HCT116 (cell line): ENCODE results near the gene KASH5. TPM values are rescaled to one million over a fixed set of nuclear protein-coding genes. Genes with fewer than 3 reads are reported as not detected.

Source experiments
- ATAC-seq: fragments of 200-7000 bp; cut with Tn5 transposase; 2 replicates; pipeline ENCODE4 v1.9.1; 2020; ENCODE audit warnings: mild to moderate bottlenecking, moderate library complexity
- BruUV-seq: library from RNA; stranded (reverse); fragments of 400-500 nt; replicated peaks from 2 replicates; lab custom pipeline; 2021; lab: Mats Ljungman, UMichigan
- CTCF ChIA-PET: fragments of 300-600 bp; sonication (Branson Sonifier 250); formaldehyde crosslinking; loops from one replicate; lab custom pipeline; 2021; ENCODE audit warnings: antibody characterized with exemption; lab: Charles Lee
- POLR2A ChIA-PET: fragments of 300-600, 350-600 bp; sonication (Branson Sonifier 250); formaldehyde crosslinking; loops from one replicate; lab custom pipeline; 2021; ENCODE audit warnings: antibody characterized with exemption; lab: Charles Lee
- RAD21 ChIA-PET, 2 experiments: fragments of 300-600 bp; sonication (Branson Sonifier 250); formaldehyde crosslinking; loops; one replicate each; lab custom pipeline; 2023; ENCODE audit warnings: low total read pairs in 2 of 2; ENCODE audit not compliant: uncharacterized antibody in 2 of 2, unreplicated experiment in 2 of 2, low non-redundant PET in 1 of 2; lab: Charles Lee
- DNase-seq: peaks from one replicate; pipeline ENCODE4 v3.0.0-alpha.2; 2010; ENCODE audit warnings: low read depth, low spot score
- H2AFZ ChIP-seq: fragments of 200-600 bp; shearing (Covaris generic), sonication (generic); 2 replicates; pipeline ENCODE4 v1.6.1; 2017; ENCODE audit warnings: low read depth, mixed run types, mixed read lengths, antibody characterized with exemption, low read length; ENCODE audit not compliant: poor library complexity, severe bottlenecking
- H3K27ac ChIP-seq: 2 replicates; pipeline ENCODE4 v1.5.1; 2012; ENCODE audit warnings: low read depth, low read length
- H3K27me3 ChIP-seq: fragments of 200-600 bp; sonication (generic); 2 replicates; pipeline ENCODE4 v1.6.1; 2016; ENCODE audit warnings: mixed run types, low read length, mixed read lengths; ENCODE audit not compliant: insufficient read depth
- H3K36me3 ChIP-seq, 2 experiments: fragments of 200-500 bp in 1 of 2; fragments of 200-600 bp in 1 of 2; sonication (Bioruptor generic) in 1 of 2; sonication (generic) in 1 of 2; 2 replicates each; pipeline versions ENCODE4 v1.5.1 to v1.6.1; 2014 to 2016; ENCODE audit warnings: low read length in 2 of 2, inconsistent platforms in 1 of 2, mixed read lengths in 1 of 2, mixed run types in 1 of 2; ENCODE audit not compliant: insufficient read depth in 2 of 2, control insufficient read depth in 1 of 2
- H3K4me1 ChIP-seq, 2 experiments: fragments of 200-600 bp in 1 of 2; sonication (generic) in 1 of 2; 2 replicates each; pipeline versions ENCODE4 v1.5.1 to v1.6.1; 2012 to 2017; ENCODE audit warnings: low read length in 2 of 2, inconsistent platforms in 1 of 2, mild to moderate bottlenecking in 1 of 2, mixed read lengths in 1 of 2, mixed run types in 1 of 2, moderate library complexity in 1 of 2; ENCODE audit not compliant: insufficient read depth in 2 of 2, control insufficient read depth in 1 of 2
- H3K4me2 ChIP-seq: fragments of 200-600 bp; sonication (generic); 2 replicates; pipeline ENCODE4 v1.6.1; 2017; ENCODE audit warnings: mixed run types, low read length, mixed read lengths
- H3K4me3 ChIP-seq, 2 experiments: fragments of 200-600 bp in 1 of 2; sonication (generic) in 1 of 2; replicated peaks in 1 of 2; 2 replicates each; pipeline ENCODE4 v1.5.1; 2011 to 2016; ENCODE audit warnings: low read length in 2 of 2, control low read depth in 1 of 2, low read depth in 1 of 2, mild to moderate bottlenecking in 1 of 2, mixed read lengths in 1 of 2, mixed run types in 1 of 2
- H3K79me2 ChIP-seq: fragments of 200-600 bp; sonication (generic); 2 replicates; pipeline ENCODE4 v1.6.1; 2017; ENCODE audit warnings: mild to moderate bottlenecking, mixed run types, low read length, moderate library complexity, mixed read lengths; ENCODE audit not compliant: insufficient read depth
- H3K9ac ChIP-seq: fragments of 200-600 bp; sonication (generic); 2 replicates; pipeline ENCODE4 v1.6.1; 2016; ENCODE audit warnings: low read length, mixed read lengths
- H3K9me2 ChIP-seq: fragments of 200-600 bp; sonication (generic), shearing (Covaris generic); 2 replicates; pipeline ENCODE4 v1.6.1; 2017; ENCODE audit warnings: mixed run types, mild to moderate bottlenecking, moderate library complexity; ENCODE audit not compliant: insufficient read depth
- H3K9me3 ChIP-seq, 2 experiments: fragments of 200-500 bp in 1 of 2; fragments of 200-600 bp in 1 of 2; sonication (Bioruptor generic) in 1 of 2; sonication (generic) in 1 of 2; 2 replicates each; pipeline ENCODE4 v1.6.1; 2014 to 2017; ENCODE audit warnings: low read length in 2 of 2, mixed read lengths in 2 of 2, inconsistent platforms in 1 of 2, low read depth in 1 of 2, mild to moderate bottlenecking in 1 of 2, mixed run types in 1 of 2, moderate library complexity in 1 of 2; ENCODE audit not compliant: control insufficient read depth in 1 of 2, insufficient read depth in 1 of 2
- H4K20me1 ChIP-seq: fragments of 200-600 bp; sonication (generic), shearing (Covaris generic); 2 replicates; pipeline ENCODE4 v1.6.1; 2017; ENCODE audit warnings: mixed run types, mild to moderate bottlenecking, moderate library complexity; ENCODE audit not compliant: insufficient read depth
- EGR1 ChIP-seq: IDR thresholded peaks from 2 replicates; pipeline ENCODE4 v1.6.1; 2012; ENCODE audit warnings: low read depth
- ELF1 ChIP-seq: IDR thresholded peaks from 2 replicates; pipeline ENCODE4 v1.6.1; 2012; ENCODE audit warnings: low read depth, borderline replicate concordance
- FOSL1 ChIP-seq: IDR thresholded peaks from 2 replicates; pipeline ENCODE4 v1.6.1; 2012; ENCODE audit warnings: low read depth
- JUND ChIP-seq: IDR thresholded peaks from 2 replicates; pipeline ENCODE4 v1.6.1; 2012
- POLR2A ChIP-seq: IDR thresholded peaks from 2 replicates; pipeline ENCODE4 v1.7.0; 2011; ENCODE audit warnings: borderline replicate concordance; ENCODE audit not compliant: insufficient read depth, insufficient read length; ENCODE audit errors: extremely low read depth
- POLR2AphosphoS5 ChIP-seq: IDR thresholded peaks from 2 replicates; pipeline ENCODE4 v1.6.1; 2011; ENCODE audit warnings: mild to moderate bottlenecking, low read depth, low read length, moderate library complexity
- RAD21 ChIP-seq: IDR thresholded peaks from 2 replicates; pipeline ENCODE4 v1.6.1; 2012; ENCODE audit warnings: low read depth, mild to moderate bottlenecking
- SIN3A ChIP-seq: IDR thresholded peaks from 2 replicates; pipeline ENCODE4 v1.6.1; 2012; ENCODE audit warnings: low read depth
- SP1 ChIP-seq: IDR thresholded peaks from 2 replicates; pipeline ENCODE4 v1.6.1; 2012; ENCODE audit warnings: low read depth
- TCF7L2 ChIP-seq: IDR thresholded peaks from 2 replicates; pipeline ENCODE4 v1.7.0; 2011; ENCODE audit warnings: borderline replicate concordance, inconsistent platforms; ENCODE audit not compliant: insufficient read depth, insufficient read length; ENCODE audit errors: extremely low read depth
- YY1 ChIP-seq: IDR thresholded peaks from 2 replicates; pipeline ENCODE4 v1.6.1; 2011; ENCODE audit warnings: low read length, low read depth, moderate library complexity, mild to moderate bottlenecking; ENCODE audit not compliant: insufficient replicate concordance; ENCODE audit errors: extremely low read depth
- ZFX ChIP-seq: fragments of 450-650 bp; IDR thresholded peaks from 2 replicates; pipeline ENCODE4 v1.6.1; 2017
- ZNF274 ChIP-seq: fragments of 200-500 bp; sonication (Bioruptor generic); IDR thresholded peaks from 2 replicates; pipeline ENCODE4 v1.6.1; 2014; ENCODE audit warnings: mild to moderate bottlenecking, low read depth, low read length, inconsistent platforms
- intact Hi-C: fragments of 100-400 bp; cut with micrococcal nuclease; formaldehyde crosslinking; loops from 2 replicates; pipeline ENCODE4 v1.10.0; 2022
- total RNA-seq: library from RNA; stranded (reverse); gene quantifications from one replicate; pipeline ENCODE4 v1.2.1, GENCODE V29; 2021; ENCODE audit not compliant: unreplicated experiment
- TF ChIP-seq, protein P1 (sequence below), 3 experiments: fragments of 200-600 bp in 1 of 3; sonication (generic) in 1 of 3; IDR thresholded peaks in 2 of 3; conservative IDR thresholded peaks in 1 of 3; 2 replicates each; pipeline ENCODE4 v1.5.1; 2012 to 2017; ENCODE audit warnings: low read depth in 2 of 3, low read length in 2 of 3, antibody characterized with exemption in 1 of 3, borderline replicate concordance in 1 of 3, control low read depth in 1 of 3, mild to moderate bottlenecking in 1 of 3, mixed read lengths in 1 of 3, mixed run types in 1 of 3, moderate library complexity in 1 of 3; ENCODE audit not compliant: insufficient read depth in 1 of 3
- TF ChIP-seq, protein P2 (sequence below): IDR thresholded peaks from 2 replicates; pipeline ENCODE4 v1.6.1; 2012
- TF ChIP-seq, protein P3 (sequence below): IDR thresholded peaks from 2 replicates; pipeline ENCODE4 v1.6.1; 2012
- TF ChIP-seq, protein P4 (sequence below): IDR thresholded peaks from 2 replicates; pipeline ENCODE4 v1.6.1; 2011; ENCODE audit warnings: mild to moderate bottlenecking, low read length, moderate library complexity; ENCODE audit not compliant: insufficient replicate concordance; ENCODE audit errors: extremely low read depth
- TF ChIP-seq, protein P5 (sequence below): IDR thresholded peaks from 2 replicates; pipeline ENCODE4 v1.6.1; 2012; ENCODE audit warnings: low read depth

The KASH5 gene
- total RNA-seq, 1 experiment from 2014 or later = not detected

DNA sequence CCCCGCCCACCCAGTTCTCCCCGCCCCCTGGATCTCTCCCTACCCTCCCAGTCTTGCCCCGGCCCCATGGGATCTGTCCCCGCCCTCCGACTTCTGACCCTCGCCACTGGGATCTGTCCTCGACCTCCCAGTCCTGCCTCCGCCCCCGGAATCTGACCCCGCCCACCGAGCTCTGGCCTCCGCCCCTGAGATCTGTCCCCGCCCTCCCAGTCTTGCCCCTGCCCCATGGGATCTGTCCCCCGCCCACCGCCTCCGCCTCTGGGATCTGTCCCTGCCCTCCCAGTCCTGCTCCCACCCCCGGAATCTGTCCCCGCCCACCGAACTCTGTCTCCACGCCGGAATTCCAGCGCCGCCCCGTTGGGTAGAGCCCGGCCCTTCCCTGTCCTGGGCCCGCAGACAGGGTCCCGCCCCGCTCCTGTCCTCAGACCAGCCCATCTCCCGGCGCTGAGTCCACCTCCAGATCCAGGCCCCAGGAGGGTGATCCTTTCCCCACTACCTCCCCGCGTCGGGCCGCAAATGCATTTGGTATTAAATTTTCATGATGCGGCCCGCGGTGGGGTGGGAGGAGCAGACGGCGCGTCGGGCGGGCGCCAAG, 54.8 kb downstream of the KASH5 start:
- DNase-seq (peak; percentile 82), ATAC-seq (peak; percentile 81)
- no peaks in the 10 kb centered on the region for H4K20me1 ChIP-seq
- H3K27ac ChIP-seq = peak overlapping the region; percentile 92
- H3K79me2 ChIP-seq = no peaks in the 10 kb centered on the region
- ChIA-PET RAD21 (interaction anchor here (0.8 to 1.1 kb wide), 3 partner anchors 16 to 51 kb away, joined by 3 to 5 read pairs (median 5); no protein-coding TSS in a partner anchor), CTCF (interaction anchor here (0.6 to 1.5 kb wide), 12 partner anchors 9 to 478 kb away, joined by 3 to 15 read pairs (median 3); partner anchors contain the start of genes DKKL1, PIH1D1 and TEAD2), POLR2A (interaction anchor here (0.5 to 1.2 kb wide), 7 partner anchors 9 to 212 kb away, joined by 3 to 8 read pairs (median 4); partner anchors contain the start of genes ALDH16A1 and PIH1D1)
- peak overlapping the region; percentile 63 to 80 for H3K4me3 ChIP-seq
- peaks cover 9 to 37% of the 10 kb centered on the region in 2 experiments; a peak in 3 of 4 replicates for H3K4me1 ChIP-seq
- intact Hi-C loops = loop anchor here (1.0 to 2.0 kb wide), 3 partner anchors 51 to 218 kb away; partner anchors contain the start of gene DKKL1
- no TSS peak for BruUV-seq
- peaks cover 4 to 9% of the 10 kb centered on the region in 2 experiments; a peak in 2 of 4 replicates for H3K36me3 ChIP-seq
- H3K9ac ChIP-seq = peak overlapping the region; percentile 86
- peak overlapping the region; percentile 98 for H3K4me2 ChIP-seq
- no peaks in the 10 kb centered on the region for H3K9me3 ChIP-seq
- H3K9me2 ChIP-seq = no peaks in the 10 kb centered on the region
- H3K27me3 ChIP-seq = peaks cover 16% of the 10 kb centered on the region
- H2AFZ ChIP-seq = peak overlapping the region; percentile 85
- TF ChIP-seq YY1 (no peak), POLR2A (peak; percentile 28), ZFX (no peak), SIN3A (no peak), RAD21 (no peak), EGR1 (0 out of 2 replicates have a peak, but pooled peaks have one; percentile 32), POLR2AphosphoS5 (peak; percentile 45), SP1 (0 out of 2 replicates have a peak, but pooled peaks have one; percentile 18), ELF1 (no peak), FOSL1 (no peak), JUND (no peak), TCF7L2 (no peak), ZNF274 (no peak)
- TF ChIP-seq, protein P1, sequence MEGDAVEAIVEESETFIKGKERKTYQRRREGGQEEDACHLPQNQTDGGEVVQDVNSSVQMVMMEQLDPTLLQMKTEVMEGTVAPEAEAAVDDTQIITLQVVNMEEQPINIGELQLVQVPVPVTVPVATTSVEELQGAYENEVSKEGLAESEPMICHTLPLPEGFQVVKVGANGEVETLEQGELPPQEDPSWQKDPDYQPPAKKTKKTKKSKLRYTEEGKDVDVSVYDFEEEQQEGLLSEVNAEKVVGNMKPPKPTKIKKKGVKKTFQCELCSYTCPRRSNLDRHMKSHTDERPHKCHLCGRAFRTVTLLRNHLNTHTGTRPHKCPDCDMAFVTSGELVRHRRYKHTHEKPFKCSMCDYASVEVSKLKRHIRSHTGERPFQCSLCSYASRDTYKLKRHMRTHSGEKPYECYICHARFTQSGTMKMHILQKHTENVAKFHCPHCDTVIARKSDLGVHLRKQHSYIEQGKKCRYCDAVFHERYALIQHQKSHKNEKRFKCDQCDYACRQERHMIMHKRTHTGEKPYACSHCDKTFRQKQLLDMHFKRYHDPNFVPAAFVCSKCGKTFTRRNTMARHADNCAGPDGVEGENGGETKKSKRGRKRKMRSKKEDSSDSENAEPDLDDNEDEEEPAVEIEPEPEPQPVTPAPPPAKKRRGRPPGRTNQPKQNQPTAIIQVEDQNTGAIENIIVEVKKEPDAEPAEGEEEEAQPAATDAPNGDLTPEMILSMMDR (IDR thresholded peaks at IDR 0.05 in 2 of 3, conservative IDR thresholded peaks at IDR 0.05 in 1 of 3; ENCODE audit: borderline replicate concordance in 1 of 3, insufficient read depth in 1 of 3, low read depth in 2 of 3, low read length in 2 of 3) = no peak
- TF ChIP-seq, protein P2, sequence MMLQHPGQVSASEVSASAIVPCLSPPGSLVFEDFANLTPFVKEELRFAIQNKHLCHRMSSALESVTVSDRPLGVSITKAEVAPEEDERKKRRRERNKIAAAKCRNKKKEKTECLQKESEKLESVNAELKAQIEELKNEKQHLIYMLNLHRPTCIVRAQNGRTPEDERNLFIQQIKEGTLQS = no peak
- TF ChIP-seq, protein P3, sequence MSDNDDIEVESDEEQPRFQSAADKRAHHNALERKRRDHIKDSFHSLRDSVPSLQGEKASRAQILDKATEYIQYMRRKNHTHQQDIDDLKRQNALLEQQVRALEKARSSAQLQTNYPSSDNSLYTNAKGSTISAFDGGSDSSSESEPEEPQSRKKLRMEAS = no peak
- TF ChIP-seq, protein P4, sequence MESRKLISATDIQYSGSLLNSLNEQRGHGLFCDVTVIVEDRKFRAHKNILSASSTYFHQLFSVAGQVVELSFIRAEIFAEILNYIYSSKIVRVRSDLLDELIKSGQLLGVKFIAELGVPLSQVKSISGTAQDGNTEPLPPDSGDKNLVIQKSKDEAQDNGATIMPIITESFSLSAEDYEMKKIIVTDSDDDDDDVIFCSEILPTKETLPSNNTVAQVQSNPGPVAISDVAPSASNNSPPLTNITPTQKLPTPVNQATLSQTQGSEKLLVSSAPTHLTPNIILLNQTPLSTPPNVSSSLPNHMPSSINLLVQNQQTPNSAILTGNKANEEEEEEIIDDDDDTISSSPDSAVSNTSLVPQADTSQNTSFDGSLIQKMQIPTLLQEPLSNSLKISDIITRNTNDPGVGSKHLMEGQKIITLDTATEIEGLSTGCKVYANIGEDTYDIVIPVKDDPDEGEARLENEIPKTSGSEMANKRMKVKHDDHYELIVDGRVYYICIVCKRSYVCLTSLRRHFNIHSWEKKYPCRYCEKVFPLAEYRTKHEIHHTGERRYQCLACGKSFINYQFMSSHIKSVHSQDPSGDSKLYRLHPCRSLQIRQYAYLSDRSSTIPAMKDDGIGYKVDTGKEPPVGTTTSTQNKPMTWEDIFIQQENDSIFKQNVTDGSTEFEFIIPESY = no peak
- TF ChIP-seq, protein P5, sequence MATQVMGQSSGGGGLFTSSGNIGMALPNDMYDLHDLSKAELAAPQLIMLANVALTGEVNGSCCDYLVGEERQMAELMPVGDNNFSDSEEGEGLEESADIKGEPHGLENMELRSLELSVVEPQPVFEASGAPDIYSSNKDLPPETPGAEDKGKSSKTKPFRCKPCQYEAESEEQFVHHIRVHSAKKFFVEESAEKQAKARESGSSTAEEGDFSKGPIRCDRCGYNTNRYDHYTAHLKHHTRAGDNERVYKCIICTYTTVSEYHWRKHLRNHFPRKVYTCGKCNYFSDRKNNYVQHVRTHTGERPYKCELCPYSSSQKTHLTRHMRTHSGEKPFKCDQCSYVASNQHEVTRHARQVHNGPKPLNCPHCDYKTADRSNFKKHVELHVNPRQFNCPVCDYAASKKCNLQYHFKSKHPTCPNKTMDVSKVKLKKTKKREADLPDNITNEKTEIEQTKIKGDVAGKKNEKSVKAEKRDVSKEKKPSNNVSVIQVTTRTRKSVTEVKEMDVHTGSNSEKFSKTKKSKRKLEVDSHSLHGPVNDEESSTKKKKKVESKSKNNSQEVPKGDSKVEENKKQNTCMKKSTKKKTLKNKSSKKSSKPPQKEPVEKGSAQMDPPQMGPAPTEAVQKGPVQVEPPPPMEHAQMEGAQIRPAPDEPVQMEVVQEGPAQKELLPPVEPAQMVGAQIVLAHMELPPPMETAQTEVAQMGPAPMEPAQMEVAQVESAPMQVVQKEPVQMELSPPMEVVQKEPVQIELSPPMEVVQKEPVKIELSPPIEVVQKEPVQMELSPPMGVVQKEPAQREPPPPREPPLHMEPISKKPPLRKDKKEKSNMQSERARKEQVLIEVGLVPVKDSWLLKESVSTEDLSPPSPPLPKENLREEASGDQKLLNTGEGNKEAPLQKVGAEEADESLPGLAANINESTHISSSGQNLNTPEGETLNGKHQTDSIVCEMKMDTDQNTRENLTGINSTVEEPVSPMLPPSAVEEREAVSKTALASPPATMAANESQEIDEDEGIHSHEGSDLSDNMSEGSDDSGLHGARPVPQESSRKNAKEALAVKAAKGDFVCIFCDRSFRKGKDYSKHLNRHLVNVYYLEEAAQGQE = no peak
